Adipocyte (in vitro differentiated cells): ENCODE measurements around the gene MAPK10.

Source experiments
- DNase-seq: peaks from one replicate; pipeline ENCODE4 v3.0.0-alpha.2; 2015; ENCODE audit warnings: low read depth
- H3K27me3 ChIP-seq: replicated peaks from 2 replicates; pipeline ENCODE4 v1.7.0; 2013; ENCODE audit warnings: mild to moderate bottlenecking, low read length, moderate library complexity; ENCODE audit not compliant: control insufficient read depth, insufficient read depth
- H3K36me3 ChIP-seq: 2 replicates; pipeline ENCODE4 v1.7.0; 2013; ENCODE audit warnings: low read length, mild to moderate bottlenecking, moderate library complexity; ENCODE audit not compliant: control insufficient read depth, insufficient read depth, severe bottlenecking
- H3K4me1 ChIP-seq: 2 replicates; pipeline ENCODE4 v1.7.0; 2013; ENCODE audit warnings: mild to moderate bottlenecking, low read length, moderate library complexity; ENCODE audit not compliant: control insufficient read depth, insufficient read depth
- H3K4me3 ChIP-seq: 2 replicates; pipeline ENCODE4 v1.7.0; 2013; ENCODE audit warnings: mild to moderate bottlenecking, low read length, moderate library complexity
- H3K9ac ChIP-seq: 2 replicates; pipeline ENCODE4 v1.7.0; 2013; ENCODE audit warnings: mild to moderate bottlenecking, low read length, moderate library complexity
- H3K9me3 ChIP-seq: 2 replicates; pipeline ENCODE4 v1.7.0; 2013; ENCODE audit warnings: mild to moderate bottlenecking, low read length, moderate library complexity; ENCODE audit not compliant: control insufficient read depth

The MAPK10 gene

DNA sequence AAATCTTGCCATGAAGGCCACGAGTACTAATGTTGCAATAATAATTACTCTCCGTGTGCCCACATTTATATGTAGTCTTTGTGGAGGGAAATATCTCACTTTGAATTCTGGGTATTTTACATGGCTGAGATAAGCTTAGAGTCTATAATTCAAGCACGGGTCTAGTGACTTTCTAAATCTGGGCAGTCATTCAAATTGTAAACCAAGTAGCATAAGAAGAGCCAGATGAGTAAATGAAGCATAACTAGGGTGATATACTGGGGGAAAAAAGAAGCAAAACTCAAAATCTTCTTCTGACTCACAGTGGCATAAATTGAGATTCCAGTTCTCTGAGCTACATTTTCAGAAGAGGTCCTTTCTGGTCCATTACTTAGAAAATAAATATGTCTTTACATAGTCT, 53.0 kb downstream of the MAPK10 start:
- Histone ChIP-seq H3K4me3 (peak overlapping the region; percentile 42), H3K4me1 (peaks cover 24% of the 10 kb centered on the region), H3K9me3 (peaks cover 24% of the 10 kb centered on the region), H3K9ac (peak overlapping the region; percentile 25), H3K36me3 (no peaks in the 10 kb centered on the region), H3K27me3 (no peaks in the 10 kb centered on the region)
- peak; percentile 73 for DNase-seq

DNA sequence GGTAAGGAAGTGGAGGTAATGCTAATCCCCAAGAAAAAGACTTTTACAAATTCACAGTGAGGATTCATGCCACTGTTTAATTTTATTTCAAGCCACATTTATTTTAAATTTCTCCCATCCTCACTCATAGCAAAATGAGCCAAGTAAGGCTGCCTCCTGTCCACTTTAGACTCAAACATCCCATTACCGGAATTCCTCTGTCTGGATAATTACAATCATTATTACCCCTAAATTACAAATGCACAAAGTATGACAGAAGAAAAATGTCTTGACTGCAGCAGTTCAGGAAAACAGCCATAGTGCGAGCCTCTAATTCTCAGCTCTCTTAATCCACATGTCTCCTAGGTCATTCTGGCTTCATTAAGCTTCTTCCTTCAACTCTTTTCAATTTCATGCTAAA, 57.0 kb downstream of the MAPK10 start:
- H3K36me3 ChIP-seq = no peaks in the 10 kb centered on the region
- peaks cover 39% of the 10 kb centered on the region for H3K9me3 ChIP-seq
- H3K9ac ChIP-seq = no peak overlapping the region
- no peak for DNase-seq
- H3K27me3 ChIP-seq = no peaks in the 10 kb centered on the region
- peaks cover 19% of the 10 kb centered on the region for H3K4me1 ChIP-seq
- H3K4me3 ChIP-seq = no peak overlapping the region

DNA sequence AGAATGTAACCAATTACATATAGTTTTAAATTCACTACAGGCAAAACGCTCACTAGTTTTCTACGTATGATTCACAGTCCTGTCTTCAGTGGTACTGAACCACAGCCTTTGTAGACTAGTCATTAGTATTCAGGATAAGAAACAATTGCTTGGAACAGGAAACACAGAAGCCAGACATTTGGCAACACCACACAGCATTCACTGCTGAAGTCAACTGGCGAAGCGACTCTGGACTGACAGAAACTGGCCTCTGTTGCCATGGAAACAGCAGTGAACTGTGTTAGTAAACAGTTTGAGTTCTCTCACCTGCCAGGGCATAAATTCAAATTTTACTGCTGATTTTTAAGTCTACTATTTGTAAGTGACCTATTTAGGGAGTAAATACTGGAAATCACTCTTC, 57.6 kb downstream of the MAPK10 start:
- DNase-seq = no peak
- peaks cover 13% of the 10 kb centered on the region for H3K4me1 ChIP-seq
- H3K36me3 ChIP-seq = no peaks in the 10 kb centered on the region
- no peaks in the 10 kb centered on the region for H3K27me3 ChIP-seq
- H3K9me3 ChIP-seq = peaks cover 39% of the 10 kb centered on the region
- no peak overlapping the region for H3K9ac ChIP-seq
- no peak overlapping the region for H3K4me3 ChIP-seq

DNA sequence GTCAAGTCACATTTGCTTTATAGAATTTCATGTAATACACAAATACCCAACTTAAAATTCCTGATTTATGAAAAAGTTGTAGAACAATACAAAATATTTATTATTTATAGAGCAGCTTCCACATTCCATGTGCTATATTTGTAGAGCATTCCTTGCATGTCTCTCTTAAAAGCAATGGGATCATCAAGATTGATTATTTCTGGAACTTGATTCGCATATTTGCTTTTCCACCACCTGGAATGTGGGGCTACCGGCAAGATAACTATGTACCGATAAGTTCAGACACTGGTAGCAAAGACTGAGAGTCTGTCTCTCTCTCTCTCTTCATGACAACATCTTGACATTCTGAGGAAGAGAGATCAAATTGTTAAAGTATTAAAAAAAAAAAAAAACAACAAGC, 59.3 kb downstream of the MAPK10 start:
- H3K9me3 ChIP-seq = peaks cover 39% of the 10 kb centered on the region
- H3K9ac ChIP-seq = no peak overlapping the region
- no peaks in the 10 kb centered on the region for H3K27me3 ChIP-seq
- H3K4me3 ChIP-seq = no peak overlapping the region
- no peaks in the 10 kb centered on the region for H3K36me3 ChIP-seq
- no peaks in the 10 kb centered on the region for H3K4me1 ChIP-seq
- no peak for DNase-seq

DNA sequence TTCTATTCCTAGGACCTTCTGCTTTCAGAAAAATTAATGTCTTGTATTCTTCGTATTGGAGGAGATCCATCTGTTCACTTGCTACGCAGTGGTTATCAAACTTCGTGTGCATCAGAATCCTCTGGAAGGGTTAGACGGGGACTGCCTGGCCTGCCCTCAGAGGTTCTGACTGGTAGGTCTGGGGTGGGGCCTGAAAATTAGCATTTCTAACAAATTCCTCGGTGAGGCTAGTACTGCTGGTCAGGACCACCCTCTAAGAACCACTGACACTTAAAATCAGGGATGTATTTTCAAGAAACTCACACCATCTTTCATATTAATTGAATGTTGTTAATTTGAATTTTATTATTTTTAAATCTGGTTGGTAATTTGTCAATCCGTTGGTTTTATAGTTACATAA, 63.0 kb downstream of the MAPK10 start:
- H3K27me3 ChIP-seq = no peaks in the 10 kb centered on the region
- H3K4me1 ChIP-seq = no peaks in the 10 kb centered on the region
- H3K9me3 ChIP-seq = peaks cover 16% of the 10 kb centered on the region
- H3K9ac ChIP-seq = no peak overlapping the region
- DNase-seq = no peak
- no peak overlapping the region for H3K4me3 ChIP-seq
- no peaks in the 10 kb centered on the region for H3K36me3 ChIP-seq

DNA sequence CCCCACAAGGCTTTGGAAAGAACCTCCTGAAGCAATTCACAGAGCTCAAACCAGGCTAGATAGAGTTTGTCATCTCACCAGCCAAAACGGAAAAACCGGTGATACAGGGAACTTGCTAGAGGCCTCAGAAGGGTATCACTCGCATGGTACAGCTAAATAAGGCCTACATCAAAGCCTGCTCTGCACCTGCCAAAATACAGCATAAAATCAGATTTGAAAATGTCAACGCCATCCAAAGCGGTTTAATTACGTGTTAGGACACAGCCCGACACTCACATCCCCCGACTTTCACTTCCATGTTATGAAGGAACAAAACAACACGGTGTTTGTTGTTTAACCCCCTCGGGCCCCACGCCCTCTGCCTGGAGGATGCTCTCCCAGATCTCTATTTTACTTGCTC, 65.0 kb downstream of the MAPK10 start:
- Histone ChIP-seq H3K27me3 (no peaks in the 10 kb centered on the region), H3K4me1 (no peaks in the 10 kb centered on the region), H3K4me3 (no peak overlapping the region), H3K9me3 (peaks cover 3% of the 10 kb centered on the region), H3K9ac (no peak overlapping the region), H3K36me3 (no peaks in the 10 kb centered on the region)
- DNase-seq = no peak

DNA sequence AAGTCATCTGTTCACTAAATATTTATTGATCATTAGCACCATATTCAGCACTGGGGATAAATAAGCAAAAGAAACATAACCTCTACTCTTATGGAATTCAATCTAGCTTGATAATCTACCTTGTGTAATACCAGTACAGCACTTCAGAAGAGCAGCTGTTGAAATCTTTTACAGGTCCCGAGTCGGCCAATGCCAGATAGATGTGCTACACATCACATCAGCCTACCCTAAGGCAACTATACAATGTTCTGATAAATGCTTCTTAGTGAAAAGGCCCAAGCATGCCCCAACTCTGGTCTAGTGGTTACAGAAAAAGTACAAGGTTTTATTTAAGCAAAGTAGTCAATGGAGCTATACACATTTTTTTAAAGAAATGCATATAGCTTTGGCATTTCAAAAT, 68.7 kb downstream of the MAPK10 start:
- Histone ChIP-seq H3K9me3 (no peaks in the 10 kb centered on the region), H3K4me1 (no peaks in the 10 kb centered on the region), H3K9ac (no peak overlapping the region), H3K27me3 (no peaks in the 10 kb centered on the region), H3K36me3 (no peaks in the 10 kb centered on the region), H3K4me3 (no peak overlapping the region)
- DNase-seq = no peak

DNA sequence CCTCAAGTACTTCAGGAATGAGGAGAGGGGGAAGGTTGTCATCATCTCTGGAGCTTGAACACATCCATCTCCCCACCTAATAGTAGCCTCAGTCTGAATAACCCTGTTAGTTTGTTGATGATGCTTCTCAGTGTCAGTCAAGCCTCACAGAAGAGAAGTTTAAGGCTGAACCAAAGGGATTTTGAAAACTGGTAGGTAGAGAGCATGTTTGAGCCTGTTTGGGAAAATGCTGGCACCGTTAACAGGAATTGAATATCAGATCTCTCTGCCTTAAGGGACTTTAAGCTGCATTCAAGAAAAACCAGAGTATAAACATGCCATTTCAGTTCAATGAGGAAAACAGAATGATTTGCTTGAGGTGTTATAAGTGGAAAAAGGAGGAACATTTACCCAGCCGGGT, 73.1 kb downstream of the MAPK10 start:
- no peaks in the 10 kb centered on the region for H3K36me3 ChIP-seq
- H3K9ac ChIP-seq = no peak overlapping the region
- H3K9me3 ChIP-seq = no peaks in the 10 kb centered on the region
- no peaks in the 10 kb centered on the region for H3K27me3 ChIP-seq
- peak; percentile 14 for DNase-seq
- no peaks in the 10 kb centered on the region for H3K4me1 ChIP-seq
- no peak overlapping the region for H3K4me3 ChIP-seq

DNA sequence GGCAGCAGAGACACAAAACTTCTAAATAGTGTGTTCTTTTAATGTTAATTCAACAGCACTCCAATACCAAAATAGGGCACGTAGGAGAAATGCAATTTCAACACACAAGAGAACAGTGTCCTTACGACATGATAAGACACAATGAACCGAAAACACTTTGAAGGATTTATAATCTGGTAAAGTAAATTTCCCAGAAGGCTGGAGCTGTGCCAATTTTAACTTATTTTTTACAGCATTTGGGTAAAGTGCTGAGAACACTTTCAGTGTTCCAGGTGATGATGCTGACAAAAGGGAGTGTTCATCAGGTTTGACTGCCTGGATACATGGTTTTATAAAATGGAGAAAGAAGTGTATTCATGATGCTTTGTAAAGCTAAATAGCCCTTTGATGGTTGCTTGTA, 76.5 kb downstream of the MAPK10 start:
- no peak for DNase-seq
- Histone ChIP-seq H3K27me3 (no peaks in the 10 kb centered on the region), H3K9me3 (no peaks in the 10 kb centered on the region), H3K4me3 (no peak overlapping the region), H3K36me3 (no peaks in the 10 kb centered on the region), H3K9ac (no peak overlapping the region), H3K4me1 (peaks cover under 1% of the 10 kb centered on the region)

DNA sequence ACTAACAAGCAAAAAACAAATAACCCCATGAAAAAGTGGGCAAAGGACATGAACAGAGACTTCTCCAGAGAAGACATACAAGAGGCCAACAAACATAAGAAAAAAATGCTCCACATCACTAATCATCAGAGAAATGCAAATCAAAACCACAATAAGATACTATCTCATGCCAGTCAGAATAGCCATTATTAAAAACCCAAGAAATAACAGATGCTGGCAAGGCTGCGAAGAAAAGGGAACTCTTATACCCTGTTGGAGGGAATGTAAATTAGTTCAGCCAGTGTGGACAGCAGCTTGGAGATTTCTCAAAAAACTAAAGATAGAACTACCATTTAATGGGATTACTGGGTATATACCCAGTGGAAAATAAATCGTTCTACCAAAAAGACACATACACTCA, 79.6 kb downstream of the MAPK10 start:
- H3K4me3 ChIP-seq = no peak overlapping the region
- H3K27me3 ChIP-seq = no peaks in the 10 kb centered on the region
- no peak for DNase-seq
- H3K9me3 ChIP-seq = no peaks in the 10 kb centered on the region
- H3K9ac ChIP-seq = no peak overlapping the region
- H3K36me3 ChIP-seq = no peaks in the 10 kb centered on the region
- peaks cover 14% of the 10 kb centered on the region for H3K4me1 ChIP-seq

DNA sequence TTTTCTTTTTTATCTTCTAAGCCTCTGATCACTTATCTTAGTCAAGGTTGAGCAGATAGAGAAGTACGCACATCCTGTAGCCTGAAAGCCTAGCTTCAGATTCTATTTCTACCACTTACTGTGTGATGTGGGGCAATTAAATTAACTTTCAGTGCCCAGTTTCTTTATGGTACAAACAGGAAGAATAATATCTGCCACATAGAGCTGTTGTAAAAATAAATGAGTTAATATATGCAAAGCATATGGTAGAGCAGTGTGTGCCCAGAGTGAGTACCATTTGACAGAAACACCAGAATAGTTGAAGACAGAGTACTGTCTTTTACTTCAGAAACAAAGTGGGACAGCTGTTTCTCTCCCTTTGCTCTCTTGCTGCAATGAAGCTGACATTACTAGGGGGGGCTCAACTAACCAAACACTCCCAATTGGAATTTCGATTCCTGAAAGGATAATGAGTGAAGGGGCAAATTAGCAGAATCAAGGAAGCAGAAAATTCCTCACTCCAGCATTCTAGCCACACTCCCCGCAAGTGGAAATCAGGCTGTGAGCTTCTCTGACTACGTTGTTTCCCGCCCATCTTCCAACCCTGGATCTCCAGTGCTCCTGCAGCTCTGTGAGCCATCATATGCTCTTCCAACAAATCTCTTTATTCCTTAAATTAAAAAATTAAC, 80.4 kb downstream of the MAPK10 start:
- Histone ChIP-seq H3K9ac (no peak overlapping the region), H3K4me1 (peaks cover 14% of the 10 kb centered on the region), H3K36me3 (no peaks in the 10 kb centered on the region), H3K9me3 (no peaks in the 10 kb centered on the region), H3K27me3 (no peaks in the 10 kb centered on the region), H3K4me3 (no peak overlapping the region)
- DNase-seq = no peak

DNA sequence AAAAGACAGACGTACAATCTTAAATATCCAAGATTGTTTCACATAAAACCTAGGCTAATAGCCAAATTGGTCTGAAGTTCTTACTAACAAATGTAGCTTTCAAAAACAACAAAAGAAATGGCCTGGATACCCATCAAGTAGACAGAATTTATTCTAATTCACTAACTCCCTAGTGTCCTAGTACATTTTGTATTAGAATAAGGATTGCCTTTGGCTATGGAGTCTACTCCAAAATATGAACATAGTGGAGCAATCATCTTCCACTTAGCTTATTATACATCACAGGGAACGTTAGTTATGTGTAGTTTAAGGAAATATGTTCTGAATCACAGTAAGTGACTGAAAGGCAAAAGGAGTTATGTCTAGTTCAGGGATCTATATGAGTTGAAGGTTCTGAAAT, 81.7 kb downstream of the MAPK10 start:
- peak; percentile 51 for DNase-seq

More for the DNA sequence above, 81.7 kb downstream of the MAPK10 start:
- Histone ChIP-seq H3K4me1 (peaks cover 14% of the 10 kb centered on the region), H3K9me3 (no peaks in the 10 kb centered on the region), H3K4me3 (no peak overlapping the region), H3K36me3 (no peaks in the 10 kb centered on the region), H3K9ac (no peak overlapping the region), H3K27me3 (no peaks in the 10 kb centered on the region)
